DND-41 (cell line): ENCODE data around the gene AUH.

ENCODE experiments used
- ATAC-seq: fragments of 200-7000 bp; cut with Tn5 transposase; 3 replicates; pipeline ENCODE4 v1.9.1; 2021; ENCODE audit warnings: low read depth; ENCODE audit not compliant: insufficient read depth
- DNase-seq: peaks from one replicate; pipeline ENCODE4 v3.0.0-alpha.2; 2020
- H2AFZ ChIP-seq: 2 replicates; pipeline ENCODE4 v1.6.0; 2012; ENCODE audit warnings: low read depth, low read length
- H3K27ac ChIP-seq: 2 replicates; pipeline ENCODE4 v1.5.1; 2012; ENCODE audit warnings: low read length, inconsistent platforms
- H3K27me3 ChIP-seq: fragments of 200-600 bp; sonication (generic); 2 replicates; pipeline ENCODE4 v1.6.0; 2012; ENCODE audit warnings: low read length, mild to moderate bottlenecking, inconsistent platforms; ENCODE audit not compliant: insufficient read depth, poor library complexity
- H3K36me3 ChIP-seq: 2 replicates; pipeline ENCODE4 v1.5.1; 2012; ENCODE audit warnings: low read length, inconsistent platforms; ENCODE audit not compliant: insufficient read depth
- H3K4me1 ChIP-seq: 2 replicates; pipeline ENCODE4 v1.5.1; 2012; ENCODE audit warnings: mild to moderate bottlenecking, low read length; ENCODE audit not compliant: insufficient read depth
- H3K4me2 ChIP-seq: 2 replicates; pipeline ENCODE4 v1.6.0; 2012; ENCODE audit warnings: mild to moderate bottlenecking, moderate library complexity, low read length, inconsistent platforms; ENCODE audit not compliant: insufficient read depth
- H3K4me3 ChIP-seq, 2 experiments: fragments of 200-600 bp in 1 of 2; shearing (Covaris generic) in 1 of 2; 2 replicates each; pipeline ENCODE4 v1.5.1; 2012 to 2016; ENCODE audit warnings: inconsistent platforms in 2 of 2, low read length in 2 of 2, mild to moderate bottlenecking in 2 of 2, low read depth in 1 of 2, moderate library complexity in 1 of 2
- H3K79me2 ChIP-seq: 2 replicates; pipeline ENCODE4 v1.6.0; 2012; ENCODE audit warnings: low read length, inconsistent platforms; ENCODE audit not compliant: insufficient read depth
- H3K9ac ChIP-seq: 2 replicates; pipeline ENCODE4 v1.6.0; 2012; ENCODE audit warnings: low read depth, mild to moderate bottlenecking, inconsistent platforms, low read length, moderate library complexity
- H3K9me3 ChIP-seq: 2 replicates; pipeline ENCODE4 v1.5.1; 2012; ENCODE audit warnings: low read length, moderate library complexity, mild to moderate bottlenecking, inconsistent platforms; ENCODE audit not compliant: insufficient read depth, severe bottlenecking
- H4K20me1 ChIP-seq: 2 replicates; pipeline ENCODE4 v1.6.0; 2012; ENCODE audit warnings: low read length; ENCODE audit not compliant: insufficient read depth
- EZH2 ChIP-seq: IDR thresholded peaks from 3 replicates; pipeline ENCODE4 v1.6.1; 2012; ENCODE audit warnings: borderline replicate concordance, low read depth, mild to moderate bottlenecking, moderate library complexity, low read length, inconsistent platforms; ENCODE audit not compliant: severe bottlenecking
- TF ChIP-seq, protein P1 (sequence below): IDR thresholded peaks from 2 replicates; pipeline ENCODE4 v1.5.1; 2012; ENCODE audit warnings: borderline replicate concordance, low read length, moderate library complexity, mild to moderate bottlenecking; ENCODE audit not compliant: poor library complexity, severe bottlenecking; ENCODE audit errors: extremely low read depth

AUH gene

DNA sequence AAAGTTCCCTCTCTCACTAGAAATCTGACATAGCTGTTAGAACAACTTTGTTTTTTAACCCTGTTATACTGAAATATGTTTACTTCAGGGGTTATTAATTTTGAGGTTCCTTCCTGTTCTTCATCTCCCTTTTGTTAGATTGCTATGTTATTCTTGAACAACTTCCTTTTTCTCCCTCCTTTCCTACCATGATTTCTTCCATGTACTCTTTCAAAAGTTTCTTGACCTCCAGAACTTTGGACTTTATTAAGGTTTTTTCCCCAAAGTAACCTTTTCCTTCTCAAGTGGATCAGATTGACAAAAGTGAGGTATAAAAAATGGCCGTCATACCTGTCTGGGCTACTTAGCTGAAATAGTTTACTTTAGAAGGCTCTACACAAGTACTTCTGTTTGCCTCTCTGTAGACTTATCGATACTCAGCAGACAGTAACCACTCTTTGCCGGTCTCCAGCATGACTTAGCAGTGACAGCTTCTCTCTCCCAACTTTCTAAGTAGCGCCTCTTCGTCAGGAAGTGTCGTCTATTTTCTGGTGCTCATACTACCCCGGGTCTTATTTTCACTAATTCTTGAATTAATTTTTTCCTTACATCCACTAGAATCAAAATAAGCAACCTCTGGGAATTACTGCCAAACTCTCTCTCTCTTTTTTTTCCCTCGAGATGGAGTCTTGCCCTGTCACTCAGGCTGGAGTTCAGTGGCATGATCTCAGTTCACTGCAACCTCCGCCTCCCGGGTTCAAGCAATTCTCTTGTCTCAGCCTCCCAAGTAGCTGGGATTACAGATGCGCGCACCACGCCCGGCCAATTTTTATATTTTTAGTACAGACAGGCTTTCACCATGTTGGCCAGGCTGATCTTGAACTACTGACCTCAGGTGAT lies 42.2 kb upstream of the AUH start:
- Histone ChIP-seq H3K27me3 (no peaks in the 10 kb centered on the region), H3K9me3 (no peaks in the 10 kb centered on the region), H4K20me1 (no peaks in the 10 kb centered on the region), H3K79me2 (no peaks in the 10 kb centered on the region), H2AFZ (no peak overlapping the region), H3K27ac (no peak overlapping the region), H3K9ac (no peak overlapping the region), H3K4me3 (no peak overlapping the region), H3K4me1 (no peaks in the 10 kb centered on the region), H3K4me2 (no peak overlapping the region), H3K36me3 (no peaks in the 10 kb centered on the region)
- DNase-seq (no peak), ATAC-seq (no peak)
- TF ChIP-seq, protein P1, sequence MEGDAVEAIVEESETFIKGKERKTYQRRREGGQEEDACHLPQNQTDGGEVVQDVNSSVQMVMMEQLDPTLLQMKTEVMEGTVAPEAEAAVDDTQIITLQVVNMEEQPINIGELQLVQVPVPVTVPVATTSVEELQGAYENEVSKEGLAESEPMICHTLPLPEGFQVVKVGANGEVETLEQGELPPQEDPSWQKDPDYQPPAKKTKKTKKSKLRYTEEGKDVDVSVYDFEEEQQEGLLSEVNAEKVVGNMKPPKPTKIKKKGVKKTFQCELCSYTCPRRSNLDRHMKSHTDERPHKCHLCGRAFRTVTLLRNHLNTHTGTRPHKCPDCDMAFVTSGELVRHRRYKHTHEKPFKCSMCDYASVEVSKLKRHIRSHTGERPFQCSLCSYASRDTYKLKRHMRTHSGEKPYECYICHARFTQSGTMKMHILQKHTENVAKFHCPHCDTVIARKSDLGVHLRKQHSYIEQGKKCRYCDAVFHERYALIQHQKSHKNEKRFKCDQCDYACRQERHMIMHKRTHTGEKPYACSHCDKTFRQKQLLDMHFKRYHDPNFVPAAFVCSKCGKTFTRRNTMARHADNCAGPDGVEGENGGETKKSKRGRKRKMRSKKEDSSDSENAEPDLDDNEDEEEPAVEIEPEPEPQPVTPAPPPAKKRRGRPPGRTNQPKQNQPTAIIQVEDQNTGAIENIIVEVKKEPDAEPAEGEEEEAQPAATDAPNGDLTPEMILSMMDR = no peak
- TF ChIP-seq EZH2 = no peak

DNA sequence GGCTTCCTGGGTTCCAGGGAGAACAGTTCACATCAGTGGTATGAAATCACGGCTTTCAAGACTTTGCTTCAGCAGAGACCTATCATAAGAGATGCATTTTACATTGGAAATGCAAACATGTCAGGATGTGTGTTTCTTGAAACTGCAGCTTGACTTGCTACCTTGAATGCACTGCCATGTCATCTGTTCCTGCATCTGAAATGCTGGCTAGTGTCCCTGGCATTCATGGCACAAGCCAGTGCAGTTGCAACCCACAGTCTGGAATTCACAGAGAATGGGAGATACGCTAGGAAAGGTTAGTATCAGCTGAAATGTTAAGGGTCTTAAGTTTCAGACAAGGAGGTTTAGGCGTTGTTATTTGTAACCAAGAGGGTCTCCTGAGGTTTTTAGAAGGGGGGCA lies 37.2 kb upstream of the AUH start:
- no peaks in the 10 kb centered on the region for H3K27me3 ChIP-seq
- TF ChIP-seq, protein P1 = no peak
- TF ChIP-seq EZH2 = no peak

DNA sequence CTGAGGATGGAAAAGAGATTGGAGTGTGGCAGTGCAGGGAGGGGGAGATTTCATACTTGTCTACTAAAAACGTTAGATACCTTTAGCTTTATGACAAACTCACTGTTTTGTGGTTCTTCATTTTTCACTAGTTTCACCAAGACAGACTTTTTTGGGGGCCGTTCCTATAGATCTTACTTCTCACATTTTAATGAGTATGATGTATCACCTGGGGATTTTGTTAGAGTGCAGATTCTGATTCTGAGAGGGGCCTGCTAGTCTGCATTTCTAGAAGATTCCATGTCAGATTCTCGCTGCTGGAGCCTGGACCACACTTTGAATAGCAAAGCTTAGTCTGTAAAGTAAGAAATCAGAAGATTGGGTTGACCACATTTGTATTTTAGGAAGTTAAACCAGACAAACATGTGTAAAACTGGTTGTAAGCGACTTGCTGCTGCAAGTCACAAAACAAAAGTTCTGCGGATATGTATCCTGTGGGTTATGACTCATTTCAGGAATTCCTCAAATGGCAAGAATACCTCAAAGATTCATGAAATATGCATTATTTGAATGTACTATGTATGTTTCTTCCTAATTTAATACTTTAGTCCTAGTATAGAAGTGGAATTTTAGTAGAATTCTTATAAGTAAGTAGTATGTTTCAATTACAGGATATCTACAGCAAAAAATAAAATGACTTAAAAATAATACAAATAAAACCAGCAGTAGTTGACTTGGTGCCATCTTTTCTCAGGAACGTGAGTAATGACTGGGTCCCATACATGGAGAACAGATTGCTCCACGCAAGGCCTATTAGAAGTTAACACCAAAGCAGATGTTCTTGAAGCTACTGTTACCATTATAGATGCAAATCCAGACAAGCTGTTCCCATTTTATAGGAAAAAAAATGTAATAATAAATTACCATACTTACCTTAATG lies 34.1 kb upstream of the AUH start:
- Histone ChIP-seq H3K36me3 (no peaks in the 10 kb centered on the region), H3K9ac (no peak overlapping the region), H3K27ac (no peak overlapping the region), H3K4me3 (no peak overlapping the region), H4K20me1 (no peaks in the 10 kb centered on the region), H3K4me2 (no peak overlapping the region), H3K9me3 (no peaks in the 10 kb centered on the region), H2AFZ (no peak overlapping the region), H3K79me2 (no peaks in the 10 kb centered on the region), H3K4me1 (no peaks in the 10 kb centered on the region), H3K27me3 (no peaks in the 10 kb centered on the region)
- DNase-seq (no peak), ATAC-seq (no peak)
- no peak for TF ChIP-seq EZH2
- TF ChIP-seq, protein P1 = no peak

More for the DNA sequence above, 37.2 kb upstream of the AUH start:
- Histone ChIP-seq H3K4me3 (no peak overlapping the region), H3K27ac (no peak overlapping the region), H3K9me3 (no peaks in the 10 kb centered on the region), H4K20me1 (no peaks in the 10 kb centered on the region), H3K9ac (no peak overlapping the region), H3K79me2 (no peaks in the 10 kb centered on the region), H3K4me2 (no peak overlapping the region), H2AFZ (no peak overlapping the region), H3K4me1 (no peaks in the 10 kb centered on the region), H3K36me3 (no peaks in the 10 kb centered on the region)
- DNase-seq = no peak
- ATAC-seq = no peak
